Common myeloid progenitor, CD34-positive (primary cell): ENCODE data around the gene KRT31.

Source experiments
- CTCF ChIA-PET: fragments of 350-600 bp; sonication (Branson Sonifier 250); formaldehyde crosslinking; loops from one replicate; lab custom pipeline; 2021; ENCODE audit warnings: antibody characterized with exemption; lab: Charles Lee
- POLR2A ChIA-PET: fragments of 350-600 bp; sonication (Branson Sonifier 250); formaldehyde crosslinking; loops from one replicate; lab custom pipeline; 2021; ENCODE audit warnings: antibody characterized with exemption; lab: Charles Lee
- DNase-seq, 3 donors: peaks; one replicate each; pipeline versions ENCODE4 v3.0.0 to v3.0.0-alpha.2; 2013
- H3K27ac ChIP-seq, 2 experiments: 1 replicate in 1 of 2; 2 replicates in 1 of 2; pipeline ENCODE4 v1.7.0; 2013; ENCODE audit warnings: inconsistent platforms in 2 of 2, low read length in 2 of 2, mild to moderate bottlenecking in 2 of 2, low read depth in 1 of 2, moderate library complexity in 1 of 2; ENCODE audit not compliant: severe bottlenecking in 2 of 2, insufficient read depth in 1 of 2, poor library complexity in 1 of 2
- H3K27me3 ChIP-seq, 5 experiments: replicated peaks in 2 of 5; 1 replicate in 3 of 5; 2 replicates in 2 of 5; pipeline versions ENCODE4 v1.6.1 to v1.7.0; 2013; ENCODE audit warnings: low read length in 4 of 5, mild to moderate bottlenecking in 2 of 5, moderate library complexity in 2 of 5, inconsistent platforms in 1 of 5; ENCODE audit not compliant: insufficient read depth in 5 of 5, control insufficient read depth in 4 of 5
- H3K36me3 ChIP-seq, 4 experiments: 1 replicate in 2 of 4; 2 replicates in 2 of 4; pipeline versions ENCODE4 v1.6.1 to v1.7.0; 2013; ENCODE audit warnings: low read length in 3 of 4, control low read depth in 1 of 4, mild to moderate bottlenecking in 1 of 4; ENCODE audit not compliant: control insufficient read depth in 4 of 4, insufficient read depth in 4 of 4
- H3K4me1 ChIP-seq, 4 experiments: 1 replicate in 3 of 4; 2 replicates in 1 of 4; pipeline versions ENCODE4 v1.6.1 to v1.7.1; 2013; ENCODE audit warnings: low read length in 3 of 4, mild to moderate bottlenecking in 3 of 4, control low read depth in 1 of 4, inconsistent platforms in 1 of 4, moderate library complexity in 1 of 4; ENCODE audit not compliant: control insufficient read depth in 4 of 4, insufficient read depth in 4 of 4; ENCODE audit errors: control extremely low read depth in 1 of 4
- H3K4me3 ChIP-seq, 7 experiments: 1 replicate in 4 of 7; 2 replicates in 3 of 7; pipeline versions ENCODE4 v1.5.1 to v1.7.0; 2013; ENCODE audit warnings: mild to moderate bottlenecking in 7 of 7, low read length in 6 of 7, moderate library complexity in 6 of 7, inconsistent platforms in 2 of 7, low read depth in 2 of 7, control low read depth in 1 of 7; ENCODE audit not compliant: insufficient read depth in 4 of 7, control insufficient read depth in 1 of 7; ENCODE audit errors: extremely low read depth in 1 of 7
- H3K9me3 ChIP-seq, 5 experiments: 1 replicate in 4 of 5; 2 replicates in 1 of 5; pipeline versions ENCODE4 v1.6.1 to v1.7.1; 2013; ENCODE audit warnings: low read length in 4 of 5, mild to moderate bottlenecking in 2 of 5, inconsistent platforms in 1 of 5, low read depth in 1 of 5, moderate library complexity in 1 of 5; ENCODE audit not compliant: control insufficient read depth in 4 of 5, insufficient read depth in 2 of 5; ENCODE audit errors: control extremely low read depth in 1 of 5
- WGBS: methylation state at CpG from one replicate; pipeline ENCODE4 v1.1.5; 2013; ENCODE audit not compliant: insufficient coverage; 5-methylcytosine and 5-hydroxymethylcytosine counted together

Gene KRT31

DNA sequence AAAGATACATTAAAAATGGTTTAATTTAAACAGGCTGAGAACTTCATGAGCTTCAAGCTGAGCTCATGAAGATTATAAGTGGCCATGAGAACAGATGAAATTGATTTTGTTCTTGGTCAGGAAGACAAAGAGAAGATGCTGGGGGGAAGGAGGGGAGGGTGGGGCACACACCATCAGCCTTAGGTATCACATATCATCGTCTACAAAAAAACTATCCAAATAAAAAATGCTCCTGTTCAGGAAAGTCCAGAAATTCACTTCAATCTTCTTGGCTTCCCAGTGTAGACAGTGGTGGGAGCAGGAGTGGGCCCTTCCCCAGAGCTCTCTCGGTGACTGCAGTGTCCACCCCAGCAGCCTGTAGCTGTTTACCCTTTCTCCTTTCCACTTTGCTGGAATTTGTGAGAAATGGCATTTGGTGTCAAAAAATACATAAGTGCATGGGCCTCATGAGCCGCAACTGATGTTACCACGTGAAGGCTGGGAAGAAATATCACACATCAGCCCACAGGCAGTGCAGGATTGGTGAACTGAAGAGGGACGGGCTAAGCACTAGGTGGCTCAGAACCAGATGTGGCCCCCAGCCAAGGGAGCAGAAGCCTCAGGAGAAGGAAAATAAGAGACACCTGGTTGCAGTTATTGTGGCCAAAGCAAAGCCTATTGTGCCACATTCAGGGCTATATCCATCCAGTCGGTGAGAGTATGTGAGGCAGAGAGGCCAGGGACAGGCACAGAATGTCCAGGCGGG lies 20.9 kb upstream of the KRT31 start:
- no peak for DNase-seq
- H3K4me3 ChIP-seq, result no peak overlapping the region
- H3K4me1 ChIP-seq, result no peaks in the 10 kb centered on the region
- peaks cover 0 to 4% (median 0%) of the 10 kb centered on the region in 5 experiments for H3K27me3 ChIP-seq
- no peaks in the 10 kb centered on the region for H3K36me3 ChIP-seq
- WGBS, result 84% methylated on average over 5 of the region's 7 CpGs
- H3K27ac ChIP-seq, result no peak overlapping the region
- CTCF ChIA-PET, result interaction anchor here (1.7 kb wide), 1 partner anchor 562 kb away, joined by 3 read pairs; no protein-coding TSS in a partner anchor
- no peaks in the 10 kb centered on the region for H3K9me3 ChIP-seq
- POLR2A ChIA-PET, result no interaction called here

DNA sequence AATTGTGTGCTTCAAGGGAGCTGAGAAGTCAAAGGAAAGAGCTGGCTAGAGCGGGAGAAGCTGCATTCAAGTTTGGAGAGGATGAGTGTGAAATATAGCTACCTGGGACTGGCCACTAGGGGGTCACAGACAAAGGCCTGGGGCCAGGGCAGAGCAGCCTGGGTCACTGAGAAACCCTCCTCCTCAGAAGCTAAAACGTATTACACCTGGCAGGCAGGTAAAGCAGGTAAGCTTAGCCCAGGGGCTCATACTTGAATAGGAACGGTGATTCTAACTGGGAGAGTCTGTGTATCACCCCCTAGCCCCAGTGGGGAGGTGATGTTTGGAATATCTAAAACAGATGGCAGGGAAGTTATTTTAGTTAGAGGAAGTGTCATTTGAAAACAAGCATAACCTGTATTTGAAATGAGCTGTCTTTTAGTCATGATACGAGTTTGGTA lies 20.2 kb upstream of the KRT31 start:
- peak in 2 of 3 donors; percentile 13 to 20 for DNase-seq
- Histone ChIP-seq H3K4me1 (no peaks in the 10 kb centered on the region), H3K4me3 (no peak overlapping the region), H3K27me3 (peaks cover 0 to 7% (median 0%) of the 10 kb centered on the region in 5 experiments), H3K36me3 (no peaks in the 10 kb centered on the region), H3K9me3 (no peaks in the 10 kb centered on the region), H3K27ac (no peak overlapping the region)
- ChIA-PET CTCF (interaction anchor here (1.7 kb wide), 1 partner anchor 561 kb away, joined by 3 read pairs; no protein-coding TSS in a partner anchor), POLR2A (no interaction called here)
- WGBS, result 81% methylated on average over 2 of the region's 4 CpGs

DNA sequence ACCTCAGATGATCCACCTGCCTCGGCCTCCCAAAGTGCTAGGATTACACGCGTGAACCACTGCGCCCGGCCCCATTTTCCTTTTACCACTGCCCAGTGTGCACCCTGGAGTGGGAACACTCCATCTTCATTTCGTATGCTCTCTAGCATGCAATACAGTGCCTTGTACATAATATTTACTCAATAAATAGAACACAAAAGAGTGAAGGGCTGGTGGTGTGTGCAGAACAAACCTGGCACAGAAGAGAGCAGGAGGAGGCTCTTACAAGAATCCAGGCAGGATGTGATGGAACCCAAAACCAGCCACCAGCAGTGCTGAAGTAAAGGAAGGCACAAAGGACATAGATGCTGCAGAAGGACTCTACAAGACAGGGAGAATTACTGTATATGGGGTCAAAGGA lies 19.7 kb upstream of the KRT31 start:
- CTCF ChIA-PET, result interaction anchor here (1.7 kb wide), 1 partner anchor 561 kb away, joined by 3 read pairs; no protein-coding TSS in a partner anchor
- no peak overlapping the region for H3K27ac ChIP-seq

DNA sequence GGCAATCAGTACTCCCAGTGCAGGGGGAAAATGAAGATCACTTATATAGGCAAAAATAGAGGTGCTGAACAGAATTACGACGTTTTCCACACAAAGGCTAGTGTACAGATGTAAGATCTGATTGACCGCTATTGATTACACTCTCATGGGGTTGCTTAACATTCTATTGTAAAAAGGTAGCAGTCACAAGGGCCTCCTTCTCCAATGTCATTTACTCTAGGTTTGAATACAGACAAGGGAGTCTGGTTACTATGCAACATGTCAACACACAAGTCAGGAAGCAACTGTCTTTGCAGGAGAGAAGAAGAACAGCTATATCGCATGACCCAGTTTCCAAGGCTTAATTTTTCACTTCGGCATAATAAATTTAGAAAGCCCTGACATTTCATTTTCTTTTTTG lies 19.1 kb upstream of the KRT31 start:
- Histone ChIP-seq H3K4me3 (no peak overlapping the region), H3K4me1 (no peaks in the 10 kb centered on the region), H3K27ac (no peak overlapping the region), H3K36me3 (no peaks in the 10 kb centered on the region), H3K27me3 (peaks cover 0 to 8% (median 0%) of the 10 kb centered on the region in 5 experiments), H3K9me3 (no peaks in the 10 kb centered on the region)
- 92% methylated on average over 4 of the region's 5 CpGs for WGBS
- CTCF ChIA-PET, result interaction anchor here (1.7 kb wide), 1 partner anchor 560 kb away, joined by 3 read pairs; no protein-coding TSS in a partner anchor
- DNase-seq, result peak in 1 of 3 donors; percentile 3
- POLR2A ChIA-PET, result no interaction called here

More for the DNA sequence above, 19.7 kb upstream of the KRT31 start:
- 100% methylated on average over 5 of the region's 6 CpGs for WGBS
- Histone ChIP-seq H3K9me3 (no peaks in the 10 kb centered on the region), H3K4me3 (no peak overlapping the region), H3K36me3 (no peaks in the 10 kb centered on the region), H3K27me3 (peaks cover 0 to 7% (median 0%) of the 10 kb centered on the region in 5 experiments), H3K4me1 (no peaks in the 10 kb centered on the region)
- POLR2A ChIA-PET, result no interaction called here
- no peak for DNase-seq

DNA sequence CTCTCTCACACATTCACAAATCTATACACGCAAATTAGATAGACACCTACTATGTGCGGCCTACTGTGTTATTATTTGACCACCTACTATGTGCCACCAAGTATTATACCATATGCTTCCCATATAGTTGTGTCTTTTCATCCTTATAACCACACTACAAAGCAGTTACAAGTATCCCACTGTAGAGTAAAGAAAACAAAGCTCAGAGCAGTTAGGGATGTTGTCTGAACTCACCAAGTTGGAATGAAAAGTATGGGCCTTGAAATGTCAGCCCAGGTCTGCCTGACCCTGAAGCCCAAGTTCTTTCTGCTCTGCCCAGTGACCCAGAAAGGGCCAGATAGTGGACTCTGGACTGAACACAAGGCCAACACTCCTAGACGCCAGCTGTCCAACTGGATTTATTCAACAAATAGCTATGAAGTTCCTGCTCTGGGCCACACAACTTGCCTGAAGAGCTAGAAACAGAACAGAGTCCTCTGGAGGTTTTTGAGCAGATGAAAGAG lies 18.5 kb upstream of the KRT31 start:
- Histone ChIP-seq H3K4me3 (no peak overlapping the region), H3K36me3 (no peaks in the 10 kb centered on the region), H3K4me1 (no peaks in the 10 kb centered on the region), H3K9me3 (no peaks in the 10 kb centered on the region), H3K27ac (no peak overlapping the region), H3K27me3 (peaks cover 0 to 12% (median 0%) of the 10 kb centered on the region in 5 experiments)
- DNase-seq, result no peak
- ChIA-PET CTCF (no interaction called here), POLR2A (no interaction called here)
- WGBS, result 75% methylated on average over 2 of the region's 3 CpGs

DNA sequence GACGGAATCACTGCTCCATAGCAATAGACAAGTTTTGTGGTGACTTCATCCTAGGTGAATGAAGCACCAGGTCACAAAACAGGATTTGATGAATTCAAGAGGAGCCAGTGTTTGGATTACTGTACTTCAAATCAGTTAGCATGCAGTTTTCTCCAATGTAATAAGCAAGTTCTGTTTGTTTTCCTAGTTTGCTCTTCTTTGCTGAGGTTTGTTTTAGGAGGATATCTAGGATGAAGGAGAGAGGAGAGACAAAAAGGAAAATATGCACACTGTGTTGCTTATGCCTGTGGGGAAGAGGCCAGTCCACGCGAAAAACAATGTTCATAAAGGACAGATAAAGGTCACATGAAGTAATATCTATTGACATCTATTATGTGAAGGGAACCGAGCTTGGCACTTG lies 18.0 kb upstream of the KRT31 start:
- no peak for DNase-seq
- Histone ChIP-seq H3K27ac (no peak overlapping the region), H3K9me3 (no peaks in the 10 kb centered on the region), H3K27me3 (peaks cover 0 to 12% (median 0%) of the 10 kb centered on the region in 5 experiments), H3K36me3 (no peaks in the 10 kb centered on the region), H3K4me3 (no peak overlapping the region), H3K4me1 (no peaks in the 10 kb centered on the region)
- 85% methylated on average over 1 of the region's 4 CpGs for WGBS
- POLR2A ChIA-PET, result no interaction called here
- CTCF ChIA-PET, result no interaction called here

DNA sequence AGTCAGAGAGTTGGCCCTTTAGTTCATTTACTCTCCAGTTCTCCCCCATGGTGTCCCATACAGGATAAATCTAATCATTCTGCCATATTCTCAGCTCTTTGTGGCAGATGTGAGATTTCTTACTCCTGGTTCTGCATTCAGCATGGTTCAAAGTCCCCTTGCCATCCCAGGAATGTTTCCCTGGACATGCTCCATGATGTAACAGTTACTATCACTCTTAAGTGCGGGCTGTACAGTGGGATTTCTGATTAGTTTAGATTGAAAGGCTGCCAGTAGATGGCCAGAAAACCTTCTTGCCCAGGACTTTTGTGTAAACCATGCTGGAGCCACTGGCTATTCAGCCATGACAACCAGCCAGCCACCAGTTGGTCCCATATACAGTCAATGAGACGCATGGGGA lies 16.6 kb upstream of the KRT31 start:
- Histone ChIP-seq H3K4me3 (no peak overlapping the region), H3K9me3 (no peaks in the 10 kb centered on the region), H3K27ac (no peak overlapping the region), H3K36me3 (no peaks in the 10 kb centered on the region), H3K4me1 (no peaks in the 10 kb centered on the region), H3K27me3 (peaks cover 0 to 12% (median 0%) of the 10 kb centered on the region in 5 experiments)
- DNase-seq, result no peak
- ChIA-PET POLR2A (no interaction called here), CTCF (interaction anchor here (1.1 kb wide), 1 partner anchor 9 kb away, joined by 3 read pairs; no protein-coding TSS in a partner anchor)
- 100% methylated on average over 1 of the region's 2 CpGs for WGBS
